GM23338 (cell line): ENCODE results near the gene SLC6A18. TPM values are rescaled to one million over a fixed set of nuclear protein-coding genes. Genes with fewer than 3 reads are reported as not detected.

Source experiments
- ATAC-seq: fragments of 200-7000 bp; cut with Tn5 transposase; 3 replicates; pipeline ENCODE4 v1.9.1; 2020
- DNase-seq: peaks from one replicate; pipeline ENCODE4 v3.0.0-alpha.2; 2015; ENCODE audit warnings: low spot score
- H2AFZ ChIP-seq: fragments of 200-600 bp; sonication (generic); 2 replicates; pipeline ENCODE4 v1.8.0; 2016; ENCODE audit warnings: antibody characterized with exemption, mild to moderate bottlenecking, moderate library complexity
- H3F3A ChIP-seq: fragments of 200-600 bp; sonication (generic); replicated peaks from 2 replicates; pipeline ENCODE4 v1.8.0; 2017; ENCODE audit warnings: antibody characterized with exemption, mixed run types, low read depth
- H3K27ac ChIP-seq: fragments of 200-600 bp; sonication (generic); 2 replicates; pipeline ENCODE4 v1.6.1; 2016; ENCODE audit warnings: low read depth
- H3K27me3 ChIP-seq: fragments of 200-600 bp; sonication (generic); 2 replicates; pipeline ENCODE4 v1.8.0; 2016; ENCODE audit warnings: mild to moderate bottlenecking, mixed run types, moderate library complexity; ENCODE audit not compliant: insufficient read depth
- H3K36me3 ChIP-seq: fragments of 200-600 bp; sonication (generic); 2 replicates; pipeline ENCODE4 v1.8.0; 2016; ENCODE audit warnings: mild to moderate bottlenecking; ENCODE audit not compliant: insufficient read depth
- H3K4me1 ChIP-seq: fragments of 200-600 bp; sonication (generic); 2 replicates; pipeline ENCODE4 v1.8.0; 2016; ENCODE audit warnings: mild to moderate bottlenecking, moderate library complexity; ENCODE audit not compliant: insufficient read depth
- H3K4me2 ChIP-seq: fragments of 200-600 bp; sonication (generic); 2 replicates; pipeline ENCODE4 v1.7.1; 2017; ENCODE audit warnings: mixed run types
- H3K4me3 ChIP-seq: fragments of 200-600 bp; sonication (generic); 2 replicates; pipeline ENCODE4 v1.6.1; 2016; ENCODE audit warnings: mixed run types
- H3K79me2 ChIP-seq: fragments of 200-600 bp; sonication (generic); replicated peaks from 2 replicates; pipeline ENCODE4 v1.8.0; 2017; ENCODE audit warnings: mild to moderate bottlenecking; ENCODE audit not compliant: insufficient read depth
- H3K9me2 ChIP-seq: fragments of 200-600 bp; sonication (generic); 2 replicates; pipeline ENCODE4 v1.8.0; 2017; ENCODE audit not compliant: insufficient read depth
- H4K20me1 ChIP-seq: fragments of 200-600 bp; sonication (generic); replicated peaks from 2 replicates; pipeline ENCODE4 v1.8.0; 2017; ENCODE audit warnings: mild to moderate bottlenecking; ENCODE audit not compliant: insufficient read depth
- H3K27ac Mint-ChIP-seq: 2 replicates; pipeline ENCODE4 v1.8.0; 2020; ENCODE audit warnings: inconsistent platforms, mild to moderate bottlenecking, moderate library complexity, mixed read lengths
- H3K27me3 Mint-ChIP-seq: 3 replicates; pipeline ENCODE4 v1.8.0; 2022; ENCODE audit warnings: low read depth, mild to moderate bottlenecking, moderate library complexity, mixed read lengths, inconsistent platforms; ENCODE audit not compliant: insufficient read depth, poor library complexity
- H3K36me3 Mint-ChIP-seq: 3 replicates; pipeline ENCODE4 v1.8.0; 2021; ENCODE audit warnings: low read depth, mild to moderate bottlenecking, inconsistent platforms, moderate library complexity, mixed read lengths
- H3K4me1 Mint-ChIP-seq: 3 replicates; pipeline ENCODE4 v1.8.0; 2020; ENCODE audit warnings: mild to moderate bottlenecking, inconsistent platforms, mixed read lengths
- H3K4me3 Mint-ChIP-seq: 3 replicates; pipeline ENCODE4 v1.8.0; 2021; ENCODE audit warnings: moderate library complexity, mild to moderate bottlenecking, inconsistent platforms, mixed read lengths
- H3K9me3 Mint-ChIP-seq: 3 replicates; pipeline ENCODE4 v1.8.0; 2020; ENCODE audit warnings: moderate library complexity, mild to moderate bottlenecking, inconsistent platforms, mixed read lengths
- CREB1 ChIP-seq: fragments of 250-450 bp; sonication (Bioruptor Pico); IDR thresholded peaks from 2 replicates; pipeline ENCODE4 v1.5.0; 2020; ENCODE audit warnings: low read depth, mild to moderate bottlenecking, moderate library complexity
- CTCF ChIP-seq, 2 experiments: fragments of 200-600 bp in 1 of 2; sonication (generic) in 1 of 2; conservative IDR thresholded peaks; 2 replicates each; pipeline versions ENCODE4 v1.5.1 to v1.6.1; 2016 to 2017; ENCODE audit warnings: antibody characterized with exemption in 2 of 2, low read depth in 2 of 2, mild to moderate bottlenecking in 2 of 2, moderate library complexity in 1 of 2
- ETS1 ChIP-seq: IDR thresholded peaks from 2 replicates; pipeline ENCODE4 v1.6.1; 2016; ENCODE audit warnings: antibody characterized with exemption
- EZH2 ChIP-seq: fragments of 200-600 bp; sonication (generic); IDR thresholded peaks from one replicate; pipeline ENCODE4 v1.8.0; 2017; ENCODE audit warnings: antibody characterized with exemption, mild to moderate bottlenecking, low read depth; ENCODE audit not compliant: unreplicated experiment
- REST ChIP-seq: IDR thresholded peaks from one replicate; pipeline ENCODE4 v1.6.1; 2018; ENCODE audit warnings: antibody characterized with exemption; ENCODE audit not compliant: unreplicated experiment
- ZNF114 ChIP-seq: fragments of 250-450 bp; sonication (Bioruptor Pico); IDR thresholded peaks from 2 replicates; pipeline ENCODE4 v1.5.0; 2020; ENCODE audit warnings: mild to moderate bottlenecking, moderate library complexity
- ZNF331 ChIP-seq: fragments of 250-450 bp; sonication (Bioruptor Pico); IDR thresholded peaks from 2 replicates; pipeline ENCODE4 v1.5.0; 2020; ENCODE audit warnings: low read depth, mild to moderate bottlenecking, moderate library complexity
- polyA plus RNA-seq: library from polyadenylated mRNA; unstranded; fragments of >200 nt; fragmentation: Nextera tagmentation; extraction: Ambion mirVana; gene quantifications from 2 replicates; pipeline ENCODE4 v1.2.1, GENCODE V29; 2016
- total RNA-seq: library from RNA; depleted of rRNA; stranded (reverse); fragments of >200 nt; shearing (Covaris generic); gene quantifications from 2 replicates; pipeline ENCODE4 v1.2.3, GENCODE V29; 2014

The SLC6A18 gene
- total and polyA plus RNA-seq, 2 experiments from 2014 or later, result not detected

GRCh38 chr5:1176473-1177391, 48.4 kb upstream of the SLC6A18 start:
- no peaks in the 10 kb centered on the region for H3K4me1 ChIP-seq
- no peak overlapping the region for H3K4me2 ChIP-seq
- H3K4me3 ChIP-seq, result no peak overlapping the region
- peak; percentile 81 for DNase-seq
- H3K36me3 Mint-ChIP-seq, result no peaks in the 10 kb centered on the region
- H3K27ac ChIP-seq, result no peak overlapping the region
- peak; percentile 87 for ATAC-seq
- H3F3A ChIP-seq, result no peaks in the 10 kb centered on the region
- no peak for TF ChIP-seq ETS1
- TF ChIP-seq CTCF (conservative IDR thresholded peaks at IDR 0.05; ENCODE audit: low read depth in 2 of 2), result no peak
- TF ChIP-seq ZNF114 (CRISPR knock-in tag), result no peak
- no peak for TF ChIP-seq CREB1 (CRISPR knock-in tag)
- no peak for TF ChIP-seq EZH2
- TF ChIP-seq ZNF331, result no peak
- TF ChIP-seq REST, result no peak
- H3K27me3 Mint-ChIP-seq, result peaks cover 5% of the 10 kb centered on the region
- H3K9me2 ChIP-seq, result no peaks in the 10 kb centered on the region
- no peak overlapping the region for H3K27ac Mint-ChIP-seq
- H2AFZ ChIP-seq, result no peak overlapping the region
- no peaks in the 10 kb centered on the region for H3K36me3 ChIP-seq
- H4K20me1 ChIP-seq, result no peaks in the 10 kb centered on the region
- no peaks in the 10 kb centered on the region for H3K27me3 ChIP-seq
- H3K4me1 Mint-ChIP-seq, result no peaks in the 10 kb centered on the region
- H3K79me2 ChIP-seq, result no peaks in the 10 kb centered on the region
- H3K4me3 Mint-ChIP-seq, result no peak overlapping the region
- no peaks in the 10 kb centered on the region for H3K9me3 Mint-ChIP-seq
